NB4 (cell line): ENCODE data around the gene AIFM2.
A peak's percentile ranks its signal among the peaks of the same experiment; 100 is the strongest.

Source experiments
- DNase-seq: peaks from one replicate; pipeline ENCODE4 v3.0.0; 2010; ENCODE audit warnings: low read depth
- H3K4me3 ChIP-seq: one replicate; pipeline ENCODE4 v1.5.1; 2011; ENCODE audit warnings: mild to moderate bottlenecking, low read depth, low read length, moderate library complexity
- MYC ChIP-seq: IDR thresholded peaks from 2 replicates; pipeline ENCODE4 v1.6.1; 2011; ENCODE audit warnings: low read depth, low read length
- POLR2A ChIP-seq: IDR thresholded peaks from 2 replicates; pipeline ENCODE4 v1.6.1; 2011; ENCODE audit warnings: mild to moderate bottlenecking; ENCODE audit not compliant: insufficient read length; ENCODE audit errors: extremely low read depth
- TF ChIP-seq, protein P1 (sequence below): IDR thresholded peaks from 2 replicates; pipeline ENCODE4 v1.6.1; 2011; ENCODE audit warnings: low read depth, low read length
- TF ChIP-seq, protein P2 (sequence below): IDR thresholded peaks from one replicate; pipeline ENCODE4 v1.5.1; 2012; ENCODE audit warnings: low read depth, low read length

Gene AIFM2

DNA sequence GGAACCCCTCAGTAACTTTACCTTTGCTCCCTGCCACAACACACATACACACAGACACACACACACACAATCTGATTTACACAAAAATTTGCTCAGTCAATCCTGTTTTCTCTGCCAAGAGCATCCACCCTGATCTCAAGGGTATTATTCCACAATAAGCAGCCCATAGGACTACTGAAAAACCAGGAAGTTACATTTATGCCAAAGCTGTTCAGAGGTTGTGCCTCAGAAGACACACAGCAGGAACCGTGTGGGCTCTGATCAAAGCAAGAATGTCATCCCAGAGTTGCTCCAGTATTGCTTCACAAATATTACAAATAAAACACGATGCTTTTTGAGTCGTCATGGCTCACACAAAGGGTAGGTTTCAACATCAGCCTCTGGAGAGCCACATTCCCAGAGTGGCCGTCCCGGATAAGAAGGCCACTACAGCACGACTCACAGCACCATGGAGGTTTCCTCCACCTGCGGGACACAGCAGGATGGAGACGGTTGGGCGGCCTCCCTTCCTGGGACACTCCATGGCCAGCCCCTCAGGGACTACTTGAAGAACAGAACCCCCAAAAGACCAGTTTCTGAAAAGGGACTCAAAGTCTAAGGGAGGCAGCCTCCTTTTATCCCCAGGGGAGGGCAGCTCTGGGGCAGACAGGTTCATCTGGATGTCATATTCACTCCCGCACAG, 1.6 kb downstream of the AIFM2 start:
- TF ChIP-seq POLR2A: no peak
- TF ChIP-seq, protein P1, sequence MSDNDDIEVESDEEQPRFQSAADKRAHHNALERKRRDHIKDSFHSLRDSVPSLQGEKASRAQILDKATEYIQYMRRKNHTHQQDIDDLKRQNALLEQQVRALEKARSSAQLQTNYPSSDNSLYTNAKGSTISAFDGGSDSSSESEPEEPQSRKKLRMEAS: no peak
- TF ChIP-seq, protein P2, sequence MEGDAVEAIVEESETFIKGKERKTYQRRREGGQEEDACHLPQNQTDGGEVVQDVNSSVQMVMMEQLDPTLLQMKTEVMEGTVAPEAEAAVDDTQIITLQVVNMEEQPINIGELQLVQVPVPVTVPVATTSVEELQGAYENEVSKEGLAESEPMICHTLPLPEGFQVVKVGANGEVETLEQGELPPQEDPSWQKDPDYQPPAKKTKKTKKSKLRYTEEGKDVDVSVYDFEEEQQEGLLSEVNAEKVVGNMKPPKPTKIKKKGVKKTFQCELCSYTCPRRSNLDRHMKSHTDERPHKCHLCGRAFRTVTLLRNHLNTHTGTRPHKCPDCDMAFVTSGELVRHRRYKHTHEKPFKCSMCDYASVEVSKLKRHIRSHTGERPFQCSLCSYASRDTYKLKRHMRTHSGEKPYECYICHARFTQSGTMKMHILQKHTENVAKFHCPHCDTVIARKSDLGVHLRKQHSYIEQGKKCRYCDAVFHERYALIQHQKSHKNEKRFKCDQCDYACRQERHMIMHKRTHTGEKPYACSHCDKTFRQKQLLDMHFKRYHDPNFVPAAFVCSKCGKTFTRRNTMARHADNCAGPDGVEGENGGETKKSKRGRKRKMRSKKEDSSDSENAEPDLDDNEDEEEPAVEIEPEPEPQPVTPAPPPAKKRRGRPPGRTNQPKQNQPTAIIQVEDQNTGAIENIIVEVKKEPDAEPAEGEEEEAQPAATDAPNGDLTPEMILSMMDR: no peak
- no peak for TF ChIP-seq MYC
- no peak for DNase-seq
- H3K4me3 ChIP-seq: no peak overlapping the region

DNA sequence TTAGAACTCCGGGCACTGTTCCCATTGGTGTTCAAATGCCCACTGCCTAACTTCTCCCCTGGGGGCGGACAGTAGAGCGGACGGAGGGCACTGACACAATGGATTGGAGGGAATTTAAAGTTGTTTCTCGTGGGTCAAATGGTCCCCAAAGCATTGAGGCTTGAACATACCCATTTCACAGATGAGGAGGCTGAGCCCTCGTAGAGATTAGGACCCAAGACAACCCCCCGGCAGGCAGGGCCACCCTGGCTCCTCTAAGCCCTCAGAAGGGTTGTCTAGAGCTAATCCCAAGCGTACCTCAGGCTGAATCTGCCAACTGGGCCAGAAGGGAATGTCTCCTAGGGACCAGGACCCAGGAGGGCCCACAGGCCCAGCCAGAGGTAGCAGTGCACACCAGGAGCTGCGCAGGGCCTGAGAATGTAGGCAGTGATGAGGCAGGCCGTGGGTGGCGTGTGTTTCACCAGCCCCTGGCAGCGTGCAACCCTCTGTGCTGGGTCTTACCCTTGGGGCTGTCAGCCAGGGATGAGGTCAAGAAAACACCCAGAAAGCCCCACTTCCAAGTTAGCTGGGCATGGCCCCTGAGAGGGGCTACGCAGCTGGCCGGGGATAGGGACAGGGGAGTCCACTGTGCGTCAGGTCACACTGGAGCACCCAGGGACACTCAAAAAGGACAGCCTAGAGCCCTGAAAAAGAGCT, 5.8 kb downstream of the AIFM2 start:
- DNase-seq: no peak
- TF ChIP-seq POLR2A (no peak), MYC (no peak)
- TF ChIP-seq, protein P1: no peak
- TF ChIP-seq, protein P2: no peak
- H3K4me3 ChIP-seq: no peak overlapping the region

DNA sequence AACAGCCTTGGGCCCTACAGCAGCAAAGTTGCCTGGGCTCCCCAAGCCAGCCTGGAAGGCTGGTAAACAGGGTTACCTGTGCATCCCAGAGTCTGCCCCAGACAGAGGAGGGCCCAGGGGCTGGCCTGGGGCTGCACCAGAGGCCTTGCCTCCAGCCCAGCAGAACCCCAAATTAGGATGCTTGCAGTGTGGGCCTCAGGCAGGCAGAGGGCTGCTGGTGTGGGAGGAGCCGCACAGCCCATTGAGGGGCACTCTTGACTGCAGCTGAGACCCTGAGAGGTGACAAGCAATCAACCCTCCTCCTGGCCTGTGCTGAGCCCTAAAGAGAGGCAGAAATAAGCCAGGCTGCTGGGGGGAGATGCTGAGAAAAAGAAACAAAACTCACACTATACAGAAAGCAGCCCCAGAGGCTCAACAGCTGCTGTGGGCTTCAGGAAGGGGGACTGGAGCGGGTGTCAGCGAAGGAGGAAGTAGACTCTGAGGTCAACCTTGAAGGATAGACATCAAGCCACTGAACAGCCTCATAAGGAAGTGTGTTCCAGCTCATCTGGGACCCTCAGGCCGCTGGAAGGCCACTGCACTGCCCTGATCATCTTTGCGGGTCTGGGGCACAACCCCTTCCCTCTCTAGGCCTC, 6.6 kb downstream of the AIFM2 start:
- TF ChIP-seq, protein P2: no peak
- TF ChIP-seq MYC (no peak; the same call in 1 of the 2 replicates), POLR2A (no peak)
- TF ChIP-seq, protein P1: 0 out of 2 replicates have a peak, but pooled peaks have one; percentile 18
- peak; percentile 83 for DNase-seq
- no peak overlapping the region for H3K4me3 ChIP-seq

DNA sequence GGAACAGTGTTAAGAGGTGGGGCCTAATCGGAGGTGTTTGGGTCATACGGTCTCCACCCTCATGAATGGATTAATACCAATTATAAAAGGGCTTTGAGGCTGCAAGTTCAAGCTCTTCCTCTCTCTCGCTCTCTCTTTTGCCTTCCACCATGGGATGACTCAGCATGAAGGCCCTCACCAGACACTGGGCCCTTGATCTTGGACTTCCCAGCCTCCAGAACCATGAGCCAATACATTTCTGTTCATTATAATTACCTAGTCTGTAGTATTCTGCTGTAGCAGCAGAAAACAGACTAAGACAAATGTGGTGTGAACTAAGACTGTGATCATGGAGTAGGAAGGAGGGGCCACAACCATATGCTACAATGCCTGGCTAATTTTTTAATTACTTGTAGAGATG, 7.7 kb downstream of the AIFM2 start:
- TF ChIP-seq MYC: no peak
- TF ChIP-seq, protein P2: no peak
- TF ChIP-seq, protein P1: no peak
- TF ChIP-seq POLR2A: no peak
- DNase-seq: no peak
- H3K4me3 ChIP-seq: no peak overlapping the region

DNA sequence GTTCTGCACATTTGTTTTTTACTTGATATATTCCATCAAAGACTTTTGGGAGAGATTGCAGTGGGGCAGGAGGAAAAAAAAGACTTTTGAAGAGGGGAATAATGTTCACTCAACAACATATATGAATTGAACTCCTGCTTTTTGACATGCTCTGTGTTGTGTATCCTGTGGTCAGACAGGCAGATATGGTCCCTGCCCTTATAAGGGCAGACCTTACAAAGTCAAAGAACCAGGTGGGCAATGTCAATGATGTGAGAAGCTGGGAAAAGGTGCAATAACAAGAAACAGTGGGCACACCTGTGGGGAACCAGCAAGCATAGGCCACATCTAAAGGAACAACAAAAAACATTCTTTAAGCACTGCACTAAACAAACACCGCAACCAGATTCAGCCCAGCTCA, 8.2 kb downstream of the AIFM2 start:
- no peak overlapping the region for H3K4me3 ChIP-seq
- TF ChIP-seq, protein P1: no peak
- no peak for TF ChIP-seq POLR2A
- TF ChIP-seq, protein P2: no peak
- no peak for TF ChIP-seq MYC
- no peak for DNase-seq
